IPS-18c (cell line): Measurements from ENCODE around the gene PHAF1.
A peak's percentile ranks its signal among the peaks of the same experiment; 100 is the strongest.

ENCODE experiments used
- H3K4me3 ChIP-seq: 2 replicates; pipeline ENCODE4 v1.7.0; 2013; ENCODE audit warnings: low read depth, mild to moderate bottlenecking, low read length, moderate library complexity; ENCODE audit not compliant: insufficient read depth
- H3K9me3 ChIP-seq: one replicate; pipeline ENCODE4 v1.6.1; 2013; ENCODE audit warnings: mild to moderate bottlenecking, low read length, moderate library complexity; ENCODE audit not compliant: control insufficient read depth, insufficient read depth

PHAF1 gene

GRCh38 chr16:67109407-67110135, at the start of gene PHAF1:
Gene PHAF1, plus strand, starts transcription at chr16:67109941. Its CDS starts 235 bp downstream, at chr16:67110176.
- no peaks in the 10 kb centered on the region for H3K9me3 ChIP-seq
- peak within 1 kb of the TSS; percentile 88 for H3K4me3 ChIP-seq

DNA sequence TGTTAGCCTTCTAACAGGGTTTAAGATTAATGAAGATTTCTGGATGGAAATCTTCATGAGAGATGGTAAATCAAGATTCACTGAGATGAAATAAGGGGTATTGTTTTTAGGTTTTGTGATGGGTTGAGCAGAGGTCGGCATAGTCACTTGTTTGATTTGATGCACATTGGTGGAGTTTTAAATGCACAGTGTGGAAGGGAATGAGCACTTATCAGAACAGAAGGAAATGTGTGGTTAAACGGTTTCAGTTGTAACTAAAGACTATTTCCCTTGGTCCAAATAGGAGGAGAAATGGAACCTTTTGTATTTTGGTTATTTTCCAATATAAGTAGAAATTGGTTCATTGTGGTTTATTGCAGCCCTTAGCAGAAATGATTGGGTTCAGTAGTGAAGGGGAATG, 46.7 kb upstream of the PHAF1 start:
- no peaks in the 10 kb centered on the region for H3K9me3 ChIP-seq
- no peak overlapping the region for H3K4me3 ChIP-seq

DNA sequence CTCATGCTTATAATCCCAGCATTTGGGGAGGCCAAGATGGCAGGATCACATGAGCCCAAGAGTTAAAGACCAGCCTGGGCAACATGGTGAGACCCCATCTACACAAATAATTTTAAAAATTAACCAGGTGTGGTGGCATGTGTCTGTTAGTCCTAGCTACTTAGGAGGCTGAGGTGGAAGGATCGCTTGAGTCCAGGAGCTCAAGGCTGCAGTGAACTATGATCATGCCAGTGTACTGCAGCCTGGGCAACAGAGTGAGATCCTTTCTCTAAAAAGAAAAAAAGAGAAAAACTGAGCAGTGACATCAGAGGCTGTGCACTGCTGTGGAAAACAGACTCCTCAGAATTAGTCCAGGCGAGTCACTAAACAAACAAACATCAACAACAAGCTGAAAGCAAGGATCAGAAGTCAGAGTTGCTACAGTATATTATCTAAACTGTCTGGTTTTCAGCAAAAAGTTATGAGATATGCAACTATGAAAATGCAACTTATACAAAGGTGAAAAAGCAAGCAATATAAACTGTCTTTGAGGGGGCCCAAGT, 41.5 kb upstream of the PHAF1 start:
- Histone ChIP-seq H3K4me3 (no peak overlapping the region), H3K9me3 (no peaks in the 10 kb centered on the region)

GRCh38 chr16:67071476-67072048, 38.2 kb upstream of the PHAF1 start:
- Histone ChIP-seq H3K9me3 (no peaks in the 10 kb centered on the region), H3K4me3 (no peak overlapping the region)

GRCh38 chr16:67075331-67075730, 34.4 kb upstream of the PHAF1 start:
- no peak overlapping the region for H3K4me3 ChIP-seq
- H3K9me3 ChIP-seq: no peaks in the 10 kb centered on the region

GRCh38 chr16:67077871-67078270, 31.9 kb upstream of the PHAF1 start:
- no peak overlapping the region for H3K4me3 ChIP-seq
- H3K9me3 ChIP-seq: no peaks in the 10 kb centered on the region

DNA sequence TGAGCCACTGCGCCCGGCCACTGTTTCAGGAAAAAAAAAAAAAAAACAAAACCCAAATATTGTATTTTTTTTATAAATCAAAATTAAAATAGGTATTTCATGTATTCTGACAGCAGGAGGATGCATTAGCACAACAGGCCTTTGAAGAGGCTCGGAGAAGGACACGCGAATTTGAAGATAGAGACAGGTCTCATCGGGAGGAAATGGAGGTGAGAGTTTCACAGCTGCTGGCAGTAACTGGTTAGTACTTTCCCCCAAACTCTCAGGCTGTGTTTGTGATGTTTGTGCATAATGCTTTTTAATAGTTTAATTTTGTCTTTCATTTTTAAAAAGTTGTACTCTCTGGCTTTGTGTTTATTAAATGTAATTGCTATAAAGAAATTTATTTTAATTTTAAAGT, 27.6 kb upstream of the PHAF1 start:
- Histone ChIP-seq H3K9me3 (no peaks in the 10 kb centered on the region), H3K4me3 (no peak overlapping the region)

GRCh38 chr16:67082891-67083290, 26.9 kb upstream of the PHAF1 start:
- H3K9me3 ChIP-seq: no peaks in the 10 kb centered on the region
- H3K4me3 ChIP-seq: no peak overlapping the region

- no peaks in the 10 kb centered on the region for H3K9me3 ChIP-seq
- H3K4me3 ChIP-seq: no peak overlapping the region
Observed at GRCh38 chr16:67084345-67085028, 25.3 kb upstream of the PHAF1 start.

- Histone ChIP-seq H3K9me3 (no peaks in the 10 kb centered on the region), H3K4me3 (no peak overlapping the region)
Observed at GRCh38 chr16:67086822-67087221, 22.9 kb upstream of the PHAF1 start.

DNA sequence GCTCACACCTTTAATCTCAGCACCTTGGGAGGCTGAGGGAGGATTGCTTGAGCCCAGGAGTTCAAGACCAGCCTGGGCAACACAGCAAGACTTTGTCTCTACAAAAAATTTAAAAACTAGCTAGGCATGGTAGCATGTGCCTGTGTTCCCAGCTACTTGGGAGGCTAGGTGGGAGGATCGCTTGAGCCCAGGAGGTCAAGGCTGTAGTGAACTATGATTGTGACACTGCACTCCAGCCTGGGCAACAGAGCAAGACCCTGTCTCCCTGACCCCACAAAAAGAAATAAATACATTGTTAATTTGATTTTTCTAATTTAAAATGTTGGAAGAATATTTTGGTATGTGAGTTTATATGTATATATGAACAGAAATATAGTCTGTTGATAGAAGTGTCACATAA, 22.4 kb upstream of the PHAF1 start:
- Histone ChIP-seq H3K9me3 (no peaks in the 10 kb centered on the region), H3K4me3 (no peak overlapping the region)

GRCh38 chr16:67087803-67088202, 21.9 kb upstream of the PHAF1 start:
- no peak overlapping the region for H3K4me3 ChIP-seq
- no peaks in the 10 kb centered on the region for H3K9me3 ChIP-seq

DNA sequence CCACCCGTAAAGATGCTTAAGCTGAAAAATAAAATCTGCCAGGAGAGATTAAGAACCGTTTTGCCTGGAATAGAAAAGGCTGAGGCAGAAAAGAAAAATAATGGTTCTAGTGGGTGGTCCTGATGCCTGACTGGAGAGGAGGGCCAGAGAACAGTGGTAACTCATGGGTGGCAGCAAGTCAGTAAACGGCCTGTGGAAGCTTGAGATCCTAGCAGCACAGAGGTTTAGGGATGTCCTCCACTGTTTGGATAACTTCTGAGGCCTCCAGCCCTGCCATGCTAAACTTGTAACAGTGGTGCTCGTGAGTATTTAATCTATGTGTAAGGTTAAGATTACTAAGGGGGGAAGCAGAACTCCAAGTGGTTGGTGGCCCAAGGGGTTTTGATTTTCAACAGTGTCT, 21.2 kb upstream of the PHAF1 start:
- Histone ChIP-seq H3K9me3 (no peaks in the 10 kb centered on the region), H3K4me3 (no peak overlapping the region)

DNA sequence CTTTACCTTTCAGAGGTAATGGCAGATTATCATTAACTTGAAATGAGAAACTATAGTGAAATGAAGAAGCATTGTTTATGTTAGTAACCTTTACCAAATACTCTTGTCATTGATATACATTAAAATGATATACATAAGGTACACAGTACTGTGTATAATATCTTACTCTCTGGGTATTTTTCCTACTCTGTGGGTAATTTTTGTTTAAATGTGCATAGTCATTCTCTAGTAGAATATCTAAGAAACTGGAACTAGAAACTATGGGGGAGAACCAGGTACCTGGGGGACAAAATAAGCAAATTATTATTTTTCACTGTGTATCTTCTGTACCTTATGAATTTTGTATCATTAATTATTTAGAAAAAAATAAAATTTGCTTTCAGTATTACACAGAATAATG, 20.6 kb upstream of the PHAF1 start:
- Histone ChIP-seq H3K9me3 (no peaks in the 10 kb centered on the region), H3K4me3 (no peak overlapping the region)

DNA sequence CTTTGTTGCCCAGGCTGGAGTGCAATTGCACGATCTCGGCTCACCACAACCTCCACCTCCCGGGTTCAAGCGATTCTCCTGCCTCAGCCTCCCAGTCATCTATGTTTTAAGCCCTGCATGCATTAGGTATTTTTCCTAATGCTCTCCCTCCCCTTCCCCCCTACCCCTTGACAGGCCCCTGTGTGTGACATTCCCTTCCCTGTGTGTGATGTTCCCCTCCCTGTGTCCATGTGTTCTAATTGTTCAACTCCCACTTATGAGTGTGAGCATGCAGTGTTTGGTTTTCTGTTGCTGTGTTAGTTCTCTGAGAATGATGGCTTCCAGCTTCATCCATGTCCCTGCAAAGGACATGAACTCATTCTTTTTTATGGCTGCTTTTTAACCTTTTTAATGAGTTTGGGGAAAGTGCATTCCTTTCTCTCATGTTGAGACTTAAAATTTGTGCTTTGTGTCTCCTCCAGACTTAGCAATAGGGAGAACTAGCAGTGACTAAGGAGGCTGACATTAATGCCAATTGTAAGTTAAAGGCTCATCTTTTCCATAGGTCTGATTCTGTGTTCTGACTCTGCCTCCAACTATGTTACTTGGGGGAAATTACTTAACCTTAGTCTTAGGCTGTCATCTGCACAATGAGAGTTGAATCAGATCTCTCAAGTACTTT, 17.7 kb upstream of the PHAF1 start:
- Histone ChIP-seq H3K9me3 (no peaks in the 10 kb centered on the region), H3K4me3 (no peak overlapping the region)

- H3K9me3 ChIP-seq: no peaks in the 10 kb centered on the region
- no peak overlapping the region for H3K4me3 ChIP-seq
Observed at GRCh38 chr16:67093098-67093726, 16.5 kb upstream of the PHAF1 start.

DNA sequence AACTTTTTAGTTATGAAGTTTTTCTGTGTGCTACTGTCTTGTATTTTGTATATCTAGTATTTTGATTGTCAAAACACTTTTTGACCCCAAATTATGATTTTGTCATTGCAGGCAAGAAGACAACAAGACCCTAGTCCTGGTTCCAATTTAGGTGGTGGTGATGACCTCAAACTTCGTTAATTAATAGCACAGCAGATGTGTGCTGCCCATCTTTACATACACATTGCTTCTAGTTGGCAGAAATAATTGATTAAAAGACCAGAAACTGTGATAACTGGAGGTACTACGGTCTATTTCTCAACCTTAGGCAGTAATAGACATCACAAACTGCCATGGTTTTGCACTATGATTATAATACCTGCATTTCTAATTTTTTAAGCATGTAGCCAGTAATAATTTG, 11.1 kb upstream of the PHAF1 start:
- no peak overlapping the region for H3K4me3 ChIP-seq
- no peaks in the 10 kb centered on the region for H3K9me3 ChIP-seq
